ENCODE results near the gene LTA. TPM values are rescaled to one million over a fixed set of nuclear protein-coding genes. Genes with fewer than 3 reads are reported as not detected.

LTA gene, protein sequence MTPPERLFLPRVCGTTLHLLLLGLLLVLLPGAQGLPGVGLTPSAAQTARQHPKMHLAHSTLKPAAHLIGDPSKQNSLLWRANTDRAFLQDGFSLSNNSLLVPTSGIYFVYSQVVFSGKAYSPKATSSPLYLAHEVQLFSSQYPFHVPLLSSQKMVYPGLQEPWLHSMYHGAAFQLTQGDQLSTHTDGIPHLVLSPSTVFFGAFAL
- polyA plus RNA-seq (ENCODE audit: insufficient read length in 10 of 10): under 1 TPM in 6 of 10 donors, not detected in 4; 0.12 to 0.91 (median 0.21) TPM
- long read RNA-seq, donor 1: 0 reads
- long read RNA-seq, donor 2: 0 reads
- long read RNA-seq, donor 3: 0 reads
- long read RNA-seq, donor 4: 0 reads
- long read RNA-seq, donor 5: 0 reads
- long read RNA-seq, donor 6: 0 reads
- long read RNA-seq, donor 7: 0 reads
- long read RNA-seq, donor 8: 0 reads
- long read RNA-seq, donor 9: 0 reads

DNA sequence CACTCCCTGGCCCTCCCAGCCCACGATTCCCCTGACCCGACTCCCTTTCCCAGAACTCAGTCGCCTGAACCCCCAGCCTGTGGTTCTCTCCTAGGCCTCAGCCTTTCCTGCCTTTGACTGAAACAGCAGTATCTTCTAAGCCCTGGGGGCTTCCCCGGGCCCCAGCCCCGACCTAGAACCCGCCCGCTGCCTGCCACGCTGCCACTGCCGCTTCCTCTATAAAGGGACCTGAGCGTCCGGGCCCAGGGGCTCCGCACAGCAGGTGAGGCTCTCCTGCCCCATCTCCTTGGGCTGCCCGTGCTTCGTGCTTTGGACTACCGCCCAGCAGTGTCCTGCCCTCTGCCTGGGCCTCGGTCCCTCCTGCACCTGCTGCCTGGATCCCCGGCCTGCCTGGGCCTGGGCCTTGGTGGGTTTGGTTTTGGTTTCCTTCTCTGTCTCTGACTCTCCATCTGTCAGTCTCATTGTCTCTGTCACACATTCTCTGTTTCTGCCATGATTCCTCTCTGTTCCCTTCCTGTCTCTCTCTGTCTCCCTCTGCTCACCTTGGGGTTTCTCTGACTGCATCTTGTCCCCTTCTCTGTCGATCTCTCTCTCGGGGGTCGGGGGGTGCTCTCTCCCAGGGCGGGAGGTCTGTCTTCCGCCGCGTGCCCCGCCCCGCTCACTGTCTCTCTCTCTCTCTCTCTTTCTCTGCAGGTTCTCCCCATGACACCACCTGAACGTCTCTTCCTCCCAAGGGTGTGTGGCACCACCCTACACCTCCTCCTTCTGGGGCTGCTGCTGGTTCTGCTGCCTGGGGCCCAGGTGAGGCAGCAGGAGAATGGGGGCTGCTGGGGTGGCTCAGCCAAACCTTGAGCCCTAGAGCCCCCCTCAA is at the start of gene LTA:
LTA (plus strand) TSS at position 249 of the 871 bp plus-strand sequence; CDS start at position 703, 454 bp downstream.
- DNase-seq: no peak

- DNase-seq: no peak
Observed at GRCh38 chr6:31525553-31525931, 46.5 kb upstream of the LTA start.

GRCh38 chr6:31525932-31526591 is 46.0 kb upstream of the LTA start:
- no peak for DNase-seq

DNA sequence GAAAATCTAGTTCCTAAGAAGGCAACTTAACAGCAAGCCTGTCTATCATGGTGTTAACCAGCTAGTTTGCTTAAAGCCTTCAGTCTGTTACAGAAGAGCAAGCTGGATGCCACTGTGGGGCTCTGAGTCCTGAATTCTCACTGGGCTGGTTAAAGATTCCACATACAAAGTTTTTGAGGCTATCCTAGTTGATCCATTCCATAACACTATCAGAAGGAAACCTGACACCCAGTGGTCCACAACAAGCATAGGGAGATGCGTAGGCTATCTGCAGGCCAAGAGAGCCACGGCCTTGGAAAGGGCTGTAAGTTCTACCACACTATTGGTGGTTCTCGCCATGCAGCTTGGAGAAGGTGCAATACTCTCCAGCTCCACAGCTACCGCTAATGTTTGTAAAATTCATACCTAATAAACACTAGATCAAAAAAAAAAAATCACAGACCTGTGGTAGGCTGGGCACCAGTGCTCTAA is 43.7 kb upstream of the LTA start:
- DNase-seq: no peak

DNA sequence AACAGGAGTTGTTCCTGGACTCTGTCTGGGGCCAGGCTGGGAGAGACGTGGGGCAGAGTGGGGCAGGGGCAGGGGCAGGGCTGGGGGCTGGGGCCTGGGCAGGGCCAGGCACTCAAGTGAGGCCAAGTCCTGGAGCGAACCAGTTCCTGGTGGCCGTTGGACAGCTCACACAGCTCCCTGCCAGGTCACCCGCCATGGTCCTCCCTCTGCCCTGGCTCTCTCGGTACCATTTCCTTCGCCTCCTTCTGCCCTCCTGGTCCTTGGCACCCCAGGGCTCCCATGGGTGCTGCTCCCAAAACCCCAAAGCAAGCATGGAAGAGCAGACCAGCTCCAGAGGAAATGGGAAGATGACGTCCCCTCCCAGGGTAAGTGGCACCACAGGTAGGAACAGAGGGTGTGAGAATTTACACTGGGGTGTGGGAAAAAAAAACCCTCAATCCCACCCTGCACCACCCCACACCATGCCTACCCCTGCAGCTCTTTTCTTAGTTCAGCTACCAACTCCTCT is 43.2 kb upstream of the LTA start, which contains the start of gene MCCD1:
MCCD1 (plus strand) TSS at position 142 of the 508 bp plus-strand sequence; CDS start at position 195, 53 bp downstream.
- DNase-seq: no peak

DNA sequence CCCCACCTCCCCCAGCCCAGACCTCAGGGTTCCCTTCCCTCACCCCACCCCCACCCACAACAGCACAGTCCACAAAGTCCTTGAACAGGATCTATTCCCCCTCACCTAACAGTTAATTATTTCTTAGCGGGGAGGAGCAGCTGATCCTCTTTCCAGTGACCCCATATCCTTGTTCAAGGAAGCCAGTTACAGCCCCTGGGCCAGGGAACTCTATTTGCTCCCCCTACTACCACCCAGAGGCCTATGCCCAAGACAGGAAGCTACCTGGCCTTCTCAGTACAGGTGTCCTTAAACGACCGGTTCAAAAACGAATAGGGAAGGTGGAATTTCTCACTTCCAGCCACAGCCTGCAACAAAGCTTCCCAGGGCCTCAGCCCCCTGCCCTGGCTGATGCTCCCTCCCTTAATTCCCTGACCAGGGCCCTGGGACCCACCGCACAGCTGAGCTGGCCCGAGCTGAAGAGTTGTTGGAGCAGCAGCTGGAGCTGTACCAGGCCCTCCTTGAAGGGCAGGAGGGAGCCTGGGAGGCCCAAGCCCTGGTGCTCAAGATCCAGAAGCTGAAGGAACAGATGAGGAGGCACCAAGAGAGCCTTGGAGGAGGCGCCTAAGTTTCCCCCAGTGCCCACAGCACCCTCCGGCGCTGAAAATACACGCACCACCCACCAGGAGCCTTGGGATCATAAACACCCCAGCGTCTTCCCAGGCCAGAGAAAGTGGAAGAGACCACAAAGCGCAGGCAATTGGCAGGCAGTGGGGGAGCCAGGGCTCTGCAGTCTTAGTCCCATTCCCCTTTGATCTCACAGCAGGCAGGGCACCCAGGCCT is 42.5 kb upstream of the LTA start:
- DNase-seq: no peak

- no peak for DNase-seq
Observed at GRCh38 chr6:31530659-31531058, 41.4 kb upstream of the LTA start.

DNA sequence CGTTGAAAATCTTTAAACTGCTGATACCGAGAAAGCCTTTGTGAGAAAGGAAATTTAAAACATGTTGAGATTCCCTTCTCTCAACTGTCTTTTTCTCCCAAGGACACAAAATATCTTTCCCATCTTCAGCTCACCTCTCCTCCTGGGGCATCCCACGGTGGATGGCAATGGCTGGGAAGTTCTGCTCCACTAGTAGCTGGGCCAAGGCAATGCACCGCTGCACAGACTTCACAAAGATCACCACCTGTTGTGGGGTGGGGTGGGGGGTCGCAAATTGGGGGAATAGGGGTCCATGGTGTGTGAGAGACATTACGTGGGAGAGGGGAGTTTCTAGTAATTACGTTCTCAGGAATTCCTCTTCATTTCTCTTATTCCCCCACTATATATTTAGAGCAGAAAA is 40.9 kb upstream of the LTA start:
- no peak for DNase-seq

GRCh38 chr6:31531771-31532643 is 40.1 kb upstream of the LTA start:
- no peak for DNase-seq

DNA sequence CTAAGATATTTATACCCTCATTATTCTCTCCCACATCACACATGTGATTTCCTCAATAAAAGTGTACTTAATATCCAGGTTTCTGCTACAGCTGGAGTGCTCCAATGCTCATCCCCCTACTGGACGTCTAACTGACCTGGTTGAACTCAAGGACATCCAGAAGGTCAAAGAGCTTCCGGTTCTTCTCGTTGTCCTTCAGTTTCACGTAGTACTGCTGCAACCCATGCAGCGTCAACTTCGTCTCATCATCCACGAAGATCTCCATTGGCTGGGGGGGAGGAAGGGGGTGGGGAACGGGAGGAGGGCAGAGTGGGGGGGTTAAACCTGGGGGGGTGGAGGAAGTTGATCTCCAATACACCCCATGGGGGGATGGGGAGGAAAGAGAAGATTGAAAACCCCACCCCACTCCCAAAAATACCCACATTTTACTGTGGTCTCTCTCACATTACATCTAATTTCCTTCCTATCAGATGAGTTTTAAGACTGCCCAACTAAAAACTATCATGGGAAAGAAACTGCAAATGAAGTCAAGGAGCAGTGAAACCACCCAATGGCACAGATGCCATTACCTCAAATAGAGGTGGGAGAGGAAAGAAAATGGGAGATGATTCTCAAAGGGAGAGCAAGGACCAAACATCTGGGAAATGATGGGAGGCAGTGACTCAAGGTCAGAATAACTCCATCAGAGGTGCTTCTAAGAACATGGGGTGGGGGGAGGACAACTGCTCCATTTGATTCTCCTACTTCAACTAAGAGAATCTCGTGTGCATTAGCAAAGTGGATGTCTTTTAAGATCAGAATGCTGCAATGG is 39.2 kb upstream of the LTA start:
- no peak for DNase-seq

DNA sequence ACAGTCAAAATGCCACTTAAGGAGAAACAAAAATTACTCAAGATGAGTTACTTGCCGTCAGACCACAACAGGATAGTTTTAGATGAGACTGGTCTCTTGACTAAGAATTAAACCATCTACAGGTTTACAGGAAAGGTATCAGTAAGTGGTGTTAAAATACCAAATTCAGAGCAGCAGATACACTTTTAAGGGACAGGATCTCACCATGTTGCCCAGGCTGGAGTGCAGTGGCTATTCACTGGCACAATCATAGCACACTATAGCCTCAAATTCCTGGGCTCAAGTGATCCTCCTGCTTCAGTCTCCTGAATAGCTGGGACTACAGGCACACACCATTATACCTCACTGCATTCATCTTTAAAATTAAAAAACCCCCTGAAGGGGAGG is 38.6 kb upstream of the LTA start:
- DNase-seq: no peak

GRCh38 chr6:31534011-31534410 is 38.1 kb upstream of the LTA start:
- DNase-seq: no peak

- no peak for DNase-seq
Observed at GRCh38 chr6:31534521-31535040, 37.5 kb upstream of the LTA start.

DNA sequence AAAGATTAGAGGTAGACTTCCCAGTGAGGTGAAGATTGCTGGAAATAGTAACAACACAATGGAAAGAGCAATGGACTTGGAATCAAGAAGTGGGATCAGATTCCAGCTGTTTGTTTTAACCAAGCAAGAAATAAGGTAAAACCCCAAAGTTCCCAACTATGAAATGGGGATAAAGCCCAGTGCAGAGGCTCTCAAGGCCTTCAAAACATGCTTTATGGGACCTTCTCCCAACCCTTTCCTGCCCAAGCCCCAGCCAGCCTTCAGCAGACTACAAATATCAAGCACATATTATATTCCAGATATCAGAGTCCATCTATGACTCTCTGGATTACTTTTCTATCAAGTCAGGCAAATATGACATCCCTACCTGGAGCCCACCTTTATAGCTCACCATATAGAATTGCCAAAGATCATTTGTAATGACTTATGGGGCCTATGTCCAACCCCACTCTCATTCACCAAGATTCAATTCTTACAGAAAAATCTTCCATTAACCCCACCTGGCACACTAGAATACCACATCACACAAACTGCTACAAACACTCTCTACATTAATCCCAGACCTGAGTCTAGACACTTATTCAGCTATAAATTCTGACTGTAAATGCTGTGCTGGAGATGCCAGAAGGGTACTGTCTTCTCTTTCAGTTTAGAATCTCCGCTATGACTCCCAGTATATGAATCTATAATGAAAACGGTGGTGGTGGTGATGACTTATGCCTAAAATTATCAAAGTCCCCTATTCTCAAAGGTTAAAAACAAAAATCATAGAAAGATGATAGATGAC is 36.4 kb upstream of the LTA start:
- no peak for DNase-seq

GRCh38 chr6:31538805-31539400 is 33.2 kb upstream of the LTA start:
- no peak for DNase-seq

DNA sequence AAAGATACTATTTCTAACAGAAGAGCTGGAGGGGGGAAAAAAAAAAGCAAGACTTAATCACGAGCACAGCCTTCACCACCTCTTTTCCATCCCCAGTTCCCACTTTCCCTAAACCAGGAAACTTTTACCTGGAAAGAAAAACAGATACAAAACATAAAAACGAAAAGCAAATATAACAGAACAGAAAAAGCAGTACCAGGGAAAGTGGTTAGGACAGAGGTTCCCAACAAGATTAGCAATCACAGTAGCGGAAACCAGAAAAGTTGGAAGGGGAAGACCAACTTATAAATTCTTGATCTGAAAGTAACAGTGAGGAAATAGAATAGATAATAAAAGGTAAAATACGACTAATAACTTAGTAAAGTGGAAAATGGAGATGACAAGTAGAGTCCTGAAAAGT is 31.4 kb upstream of the LTA start:
- DNase-seq: no peak

DNA sequence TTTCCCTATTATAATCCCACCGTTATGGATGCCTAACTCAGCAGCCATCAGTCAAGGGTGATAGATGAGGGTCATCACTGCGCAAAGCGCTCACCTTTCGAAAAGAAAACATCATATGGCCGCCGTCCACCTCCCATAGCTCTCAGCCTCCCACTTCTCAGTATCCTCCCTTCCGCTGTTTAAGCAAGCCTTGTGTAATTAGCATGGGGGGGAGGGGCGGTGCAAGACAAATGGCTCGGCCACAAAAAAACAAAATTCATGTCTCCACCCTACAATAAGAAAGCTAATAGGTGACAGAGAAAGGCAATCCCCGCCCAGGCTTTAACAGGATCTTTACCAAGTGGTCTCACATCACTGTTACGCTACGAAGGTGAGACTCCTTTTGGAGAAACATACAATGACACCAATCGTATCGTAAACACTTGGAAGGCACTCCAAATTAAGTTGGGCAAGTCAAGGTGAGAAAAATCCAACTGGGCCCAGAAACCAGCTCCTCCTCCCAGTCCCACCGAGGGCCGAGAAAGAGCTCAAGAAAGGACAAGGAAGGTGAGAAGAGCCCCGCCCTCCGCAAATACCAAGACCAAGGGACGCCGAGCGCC is 30.9 kb upstream of the LTA start:
- DNase-seq: peak in 1 of 3 donors; percentile 51
